Neural cell (in vitro differentiated cells): ENCODE data around the gene CIB4. TPM values are rescaled to one million over a fixed set of nuclear protein-coding genes. Genes with fewer than 3 reads are reported as not detected.

ENCODE experiments used
- H2AFZ ChIP-seq: fragments of 200-600, 300-800 bp; sonication (generic), shearing (Covaris generic); 2 replicates; pipeline ENCODE4 v1.6.0; 2014; ENCODE audit warnings: low read depth, mild to moderate bottlenecking, antibody characterized with exemption, low read length, moderate library complexity
- H3F3A ChIP-seq: fragments of 200-600 bp; shearing (Covaris generic); 2 replicates; pipeline ENCODE4 v1.6.1; 2016; ENCODE audit warnings: mild to moderate bottlenecking, moderate library complexity, mixed read lengths, antibody characterized with exemption, low read length; ENCODE audit not compliant: insufficient read depth, poor library complexity, severe bottlenecking
- H3K27ac ChIP-seq: fragments of 200-600, 300-800 bp; sonication (generic), shearing (Covaris generic); 2 replicates; pipeline ENCODE4 v1.5.1; 2014; ENCODE audit warnings: mild to moderate bottlenecking, low read length, moderate library complexity
- H3K27me3 ChIP-seq: fragments of 300-800, 200-600 bp; sonication (generic), shearing (Covaris generic); 2 replicates; pipeline ENCODE4 v1.6.0; 2014; ENCODE audit warnings: mild to moderate bottlenecking, low read depth, low read length, moderate library complexity; ENCODE audit not compliant: insufficient read depth
- H3K36me3 ChIP-seq: fragments of 300-800, 200-600 bp; sonication (generic), shearing (Covaris generic); 2 replicates; pipeline ENCODE4 v1.5.1; 2014; ENCODE audit warnings: mild to moderate bottlenecking, antibody characterized with exemption, low read length, moderate library complexity; ENCODE audit not compliant: insufficient read depth
- H3K4me2 ChIP-seq: fragments of 300-800, 200-600 bp; sonication (generic), shearing (Covaris generic); 2 replicates; pipeline ENCODE4 v1.6.0; 2014; ENCODE audit warnings: mild to moderate bottlenecking, low read length
- H3K4me3 ChIP-seq: fragments of 300-800, 200-600 bp; sonication (generic), shearing (Covaris generic); 2 replicates; pipeline ENCODE4 v1.5.1; 2014; ENCODE audit warnings: mild to moderate bottlenecking, low read length, moderate library complexity
- H3K79me2 ChIP-seq: fragments of 200-600 bp; shearing (Covaris generic); replicated peaks from 2 replicates; pipeline ENCODE4 v1.6.0; 2014; ENCODE audit warnings: mild to moderate bottlenecking, low read length, moderate library complexity; ENCODE audit not compliant: insufficient read depth
- H3K9ac ChIP-seq: fragments of 300-800, 200-600 bp; sonication (generic), shearing (Covaris generic); 2 replicates; pipeline ENCODE4 v1.6.1; 2016; ENCODE audit warnings: mild to moderate bottlenecking, low read length, mixed read lengths
- H3K9me2 ChIP-seq: fragments of 200-600 bp; shearing (Covaris generic); 2 replicates; pipeline ENCODE4 v1.6.1; 2016; ENCODE audit warnings: mild to moderate bottlenecking, low read length, mixed read lengths; ENCODE audit not compliant: insufficient read depth
- H3K9me3 ChIP-seq: fragments of 200-600, 300-800 bp; sonication (generic), shearing (Covaris generic); 2 replicates; pipeline ENCODE4 v1.6.1; 2016; ENCODE audit warnings: mild to moderate bottlenecking, mixed run types, low read length, moderate library complexity, mixed read lengths
- H4K20me1 ChIP-seq: fragments of 200-600 bp; shearing (Covaris generic); 2 replicates; pipeline ENCODE4 v1.6.1; 2016; ENCODE audit warnings: mild to moderate bottlenecking, mixed run types; ENCODE audit not compliant: insufficient read depth
- CTCF ChIP-seq: fragments of 450-650 bp; IDR thresholded peaks from 2 replicates; pipeline ENCODE4 v1.5.1; 2014; ENCODE audit warnings: antibody characterized with exemption, mild to moderate bottlenecking, moderate library complexity; ENCODE audit not compliant: poor library complexity, severe bottlenecking
- EP300 ChIP-seq: fragments of 450-650 bp; conservative IDR thresholded peaks from 2 replicates; pipeline ENCODE4 v1.6.1; 2014; ENCODE audit warnings: antibody characterized with exemption, mild to moderate bottlenecking, moderate library complexity; ENCODE audit not compliant: poor library complexity, severe bottlenecking
- EZH2 ChIP-seq: fragments of 200-600, 300-800 bp; shearing (Covaris generic), sonication (generic); IDR thresholded peaks from 2 replicates; pipeline ENCODE4 v1.6.1; 2014; ENCODE audit warnings: antibody characterized with exemption, low read length, borderline replicate concordance, mild to moderate bottlenecking; ENCODE audit not compliant: insufficient read depth, poor library complexity, severe bottlenecking
- MXI1 ChIP-seq: fragments of 450-650 bp; conservative IDR thresholded peaks from 2 replicates; pipeline ENCODE4 v1.6.1; 2014; ENCODE audit warnings: antibody characterized with exemption, mild to moderate bottlenecking; ENCODE audit not compliant: poor library complexity, severe bottlenecking
- POLR2AphosphoS5 ChIP-seq: IDR thresholded peaks from 2 replicates; pipeline ENCODE4 v1.6.1; 2012
- RAD21 ChIP-seq: fragments of 450-650 bp; conservative IDR thresholded peaks from 2 replicates; pipeline ENCODE4 v1.6.1; 2014; ENCODE audit warnings: antibody characterized with exemption, mild to moderate bottlenecking, moderate library complexity
- REST ChIP-seq: IDR thresholded peaks from 2 replicates; pipeline ENCODE4 v1.6.1; 2012; ENCODE audit warnings: borderline replicate concordance
- SMC3 ChIP-seq: fragments of 450-650 bp; conservative IDR thresholded peaks from 2 replicates; pipeline ENCODE4 v1.6.1; 2014; ENCODE audit warnings: antibody characterized with exemption, mild to moderate bottlenecking, moderate library complexity; ENCODE audit not compliant: poor library complexity
- TAF1 ChIP-seq: IDR thresholded peaks from 2 replicates; pipeline ENCODE4 v1.6.1; 2012; ENCODE audit warnings: low read depth
- polyA plus RNA-seq: library from polyadenylated mRNA; depleted of rRNA; stranded (reverse); fragments of >200 nt; gene quantifications from 2 replicates; pipeline ENCODE4 v1.2.3, GENCODE V29; 2014

The CIB4 gene
- polyA plus RNA-seq, 1 donor from 2014 or later, result not detected

GRCh38 chr2:26610504-26611335 lies 30.4 kb downstream of the CIB4 start:
- no peaks in the 10 kb centered on the region for H3K27me3 ChIP-seq
- H3K9me2 ChIP-seq, result no peaks in the 10 kb centered on the region
- no peak overlapping the region for H3K4me3 ChIP-seq
- H3K27ac ChIP-seq, result no peak overlapping the region
- H3K9ac ChIP-seq, result no peak overlapping the region
- TF ChIP-seq CTCF (no peak), SMC3 (no peak), MXI1 (no peak), TAF1 (no peak), REST (no peak), POLR2AphosphoS5 (no peak), EZH2 (no peak), RAD21 (no peak), EP300 (no peak)
- no peaks in the 10 kb centered on the region for H4K20me1 ChIP-seq
- H3K9me3 ChIP-seq, result no peaks in the 10 kb centered on the region
- H2AFZ ChIP-seq, result no peak overlapping the region
- no peak overlapping the region for H3K4me2 ChIP-seq
- H3F3A ChIP-seq, result no peaks in the 10 kb centered on the region
- H3K79me2 ChIP-seq, result no peaks in the 10 kb centered on the region
- H3K36me3 ChIP-seq, result no peaks in the 10 kb centered on the region

GRCh38 chr2:26609839-26610277 lies 31.3 kb downstream of the CIB4 start:
- Histone ChIP-seq H3K9me3 (no peaks in the 10 kb centered on the region), H3F3A (no peaks in the 10 kb centered on the region), H2AFZ (no peak overlapping the region), H3K4me2 (no peak overlapping the region), H3K27ac (no peak overlapping the region), H4K20me1 (no peaks in the 10 kb centered on the region), H3K9me2 (no peaks in the 10 kb centered on the region), H3K79me2 (no peaks in the 10 kb centered on the region), H3K36me3 (no peaks in the 10 kb centered on the region), H3K4me3 (no peak overlapping the region), H3K9ac (no peak overlapping the region), H3K27me3 (no peaks in the 10 kb centered on the region)
- TF ChIP-seq CTCF (no peak), MXI1 (no peak), EP300 (no peak), REST (no peak), EZH2 (no peak), POLR2AphosphoS5 (no peak), TAF1 (no peak), SMC3 (no peak), RAD21 (no peak)
